Natural killer cell (primary cell): ENCODE data around the gene NATD1. TPM values are rescaled to one million over a fixed set of nuclear protein-coding genes. Genes with fewer than 3 reads are reported as not detected.

Source experiments
- ATAC-seq, 3 donors: fragments of 150-1000 bp in 2 of 3; fragments of 200-7000 bp in 1 of 3; cut with Tn5 transposase; 1 replicate in 1 of 3; 2 replicates in 2 of 3; pipeline ENCODE4 v1.10.0; 2021; ENCODE audit warnings: mild to moderate bottlenecking in 2 of 3, moderate library complexity in 2 of 3
- DNase-seq, 2 donors: peaks; one replicate each; pipeline versions ENCODE4 v3.0.0 to v3.0.0-alpha.2; 2013 to 2021; ENCODE audit warnings: mixed read lengths in 1 of 2
- H3K27ac ChIP-seq: one replicate; pipeline ENCODE4 v1.5.1; 2013; ENCODE audit warnings: mild to moderate bottlenecking, low read length
- H3K27me3 ChIP-seq: one replicate; pipeline ENCODE4 v1.6.1; 2013; ENCODE audit warnings: low read length; ENCODE audit not compliant: control insufficient read depth, insufficient read depth
- H3K36me3 ChIP-seq: one replicate; pipeline ENCODE4 v1.6.1; 2013; ENCODE audit warnings: low read length; ENCODE audit not compliant: control insufficient read depth, insufficient read depth
- H3K4me1 ChIP-seq: one replicate; pipeline ENCODE4 v1.6.1; 2013; ENCODE audit warnings: low read length; ENCODE audit not compliant: control insufficient read depth, insufficient read depth
- H3K4me3 ChIP-seq: one replicate; pipeline ENCODE4 v1.5.1; 2013; ENCODE audit warnings: low read length
- H3K9me3 ChIP-seq: one replicate; pipeline ENCODE4 v1.6.1; 2013; ENCODE audit warnings: low read length; ENCODE audit not compliant: control insufficient read depth, insufficient read depth
- H3K27ac Mint-ChIP-seq, 2 donors: one replicate each; pipeline ENCODE4 v1.8.0; 2022; ENCODE audit warnings: mild to moderate bottlenecking in 2 of 2, mixed read lengths in 2 of 2, moderate library complexity in 1 of 2
- H3K27me3 Mint-ChIP-seq, 2 donors: one replicate each; pipeline ENCODE4 v1.8.0; 2022; ENCODE audit warnings: low read depth in 2 of 2, mixed read lengths in 2 of 2
- H3K36me3 Mint-ChIP-seq: one replicate; pipeline ENCODE4 v1.8.0; 2022; ENCODE audit warnings: mixed read lengths
- H3K4me1 Mint-ChIP-seq, 2 donors: one replicate each; pipeline ENCODE4 v1.8.0; 2022; ENCODE audit warnings: mixed read lengths in 2 of 2
- H3K4me3 Mint-ChIP-seq: one replicate; pipeline ENCODE4 v1.8.0; 2022; ENCODE audit warnings: mild to moderate bottlenecking, moderate library complexity, mixed read lengths
- H3K9me3 Mint-ChIP-seq, 2 donors: one replicate each; pipeline ENCODE4 v1.8.0; 2022; ENCODE audit warnings: mixed read lengths in 2 of 2
- WGBS: methylation state at CpG from one replicate; pipeline ENCODE4 v1.1.7; 2013; ENCODE audit warnings: missing lambda C conversion rate; ENCODE audit not compliant: insufficient coverage; 5-methylcytosine and 5-hydroxymethylcytosine counted together
- intact Hi-C: fragments of 100-400 bp; cut with micrococcal nuclease; formaldehyde crosslinking; loops from one replicate; pipeline ENCODE4 v1.14.2; 2022
- total RNA-seq, 4 donors: library from RNA; stranded (reverse); fragments of 120-200 nt in 1 of 4; gene quantifications; one replicate each; pipeline versions ENCODE4 v1.2.3 to v1.2.4, GENCODE V29; 2013 to 2022
- TF ChIP-seq, protein P1 (sequence below): fragments of 200-600 bp; IDR thresholded peaks from one replicate; pipeline ENCODE4 v1.8.0; 2022; ENCODE audit warnings: antibody characterized with exemption

The NATD1 gene
- total RNA-seq, 3 donors from 2014 or later (not counting 1 experiment from before 2014, with no cell fraction given) = 10.9 to 16.3 (median 14.1) TPM

DNA sequence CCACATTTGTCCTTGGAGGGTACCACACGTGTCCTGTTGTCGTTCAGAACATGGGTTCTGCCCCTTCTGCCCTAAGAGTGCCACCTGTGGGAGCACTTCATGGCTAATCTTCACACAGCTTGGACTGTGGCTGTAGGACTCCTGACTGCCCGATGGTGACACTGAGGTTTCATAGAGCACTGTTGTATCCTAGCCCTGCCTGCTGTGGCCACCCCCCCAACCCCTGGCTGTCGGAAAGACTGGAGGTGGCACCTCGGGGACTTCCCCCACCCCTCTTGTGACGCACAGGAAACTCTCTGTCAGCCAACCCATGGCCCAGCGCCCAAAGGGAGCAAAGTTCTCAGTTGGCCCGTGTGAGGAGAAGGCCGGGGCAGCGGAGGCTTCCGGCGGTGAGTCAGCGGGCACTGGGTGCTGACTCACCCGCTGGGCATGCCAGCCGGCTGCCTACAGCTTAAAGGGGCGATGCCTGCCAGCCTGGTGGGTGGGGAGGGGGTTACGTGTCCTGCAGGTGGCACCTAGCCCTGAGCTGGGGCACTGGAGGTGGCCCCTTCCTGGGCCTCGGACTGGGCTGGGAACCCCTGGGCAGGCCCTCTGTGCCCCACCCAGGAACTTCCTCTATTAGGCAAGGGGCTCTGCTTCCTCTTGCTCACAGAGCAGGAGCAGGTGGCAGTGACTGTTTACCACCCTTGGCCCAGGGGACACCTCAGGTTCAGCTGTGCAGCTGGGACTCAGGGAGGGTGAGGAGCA is 34.7 kb upstream of the NATD1 start:
- DNase-seq (peak; percentile 97 to 98), ATAC-seq (peak; percentile 60 to 84 (median 69))
- peak overlapping the region; percentile 96 for H3K4me3 Mint-ChIP-seq
- WGBS = 0% methylated on average over 18 of the region's 18 CpGs
- H3K9me3 Mint-ChIP-seq = peaks cover 0 to 2% of the 10 kb centered on the region in 2 donors
- H3K27me3 Mint-ChIP-seq = no peaks in the 10 kb centered on the region
- H3K27ac Mint-ChIP-seq = peak overlapping the region; percentile 96 to 99
- H3K4me3 ChIP-seq = peak overlapping the region; percentile 88
- peak overlapping the region; percentile 97 for H3K27ac ChIP-seq
- peaks cover 9% of the 10 kb centered on the region for H3K36me3 ChIP-seq
- TF ChIP-seq, protein P1, sequence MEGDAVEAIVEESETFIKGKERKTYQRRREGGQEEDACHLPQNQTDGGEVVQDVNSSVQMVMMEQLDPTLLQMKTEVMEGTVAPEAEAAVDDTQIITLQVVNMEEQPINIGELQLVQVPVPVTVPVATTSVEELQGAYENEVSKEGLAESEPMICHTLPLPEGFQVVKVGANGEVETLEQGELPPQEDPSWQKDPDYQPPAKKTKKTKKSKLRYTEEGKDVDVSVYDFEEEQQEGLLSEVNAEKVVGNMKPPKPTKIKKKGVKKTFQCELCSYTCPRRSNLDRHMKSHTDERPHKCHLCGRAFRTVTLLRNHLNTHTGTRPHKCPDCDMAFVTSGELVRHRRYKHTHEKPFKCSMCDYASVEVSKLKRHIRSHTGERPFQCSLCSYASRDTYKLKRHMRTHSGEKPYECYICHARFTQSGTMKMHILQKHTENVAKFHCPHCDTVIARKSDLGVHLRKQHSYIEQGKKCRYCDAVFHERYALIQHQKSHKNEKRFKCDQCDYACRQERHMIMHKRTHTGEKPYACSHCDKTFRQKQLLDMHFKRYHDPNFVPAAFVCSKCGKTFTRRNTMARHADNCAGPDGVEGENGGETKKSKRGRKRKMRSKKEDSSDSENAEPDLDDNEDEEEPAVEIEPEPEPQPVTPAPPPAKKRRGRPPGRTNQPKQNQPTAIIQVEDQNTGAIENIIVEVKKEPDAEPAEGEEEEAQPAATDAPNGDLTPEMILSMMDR = no peak
- H3K9me3 ChIP-seq = no peaks in the 10 kb centered on the region
- H3K4me1 Mint-ChIP-seq = peaks cover 53 to 56% of the 10 kb centered on the region in 2 donors
- no peaks in the 10 kb centered on the region for H3K36me3 Mint-ChIP-seq
- no peaks in the 10 kb centered on the region for H3K27me3 ChIP-seq
- intact Hi-C loops = loop anchor here (1.0 to 5.0 kb wide), 6 partner anchors 8 to 245 kb away; partner anchors contain the start of genes DHRS7B, NATD1 and USP22
- peaks cover 74% of the 10 kb centered on the region for H3K4me1 ChIP-seq

DNA sequence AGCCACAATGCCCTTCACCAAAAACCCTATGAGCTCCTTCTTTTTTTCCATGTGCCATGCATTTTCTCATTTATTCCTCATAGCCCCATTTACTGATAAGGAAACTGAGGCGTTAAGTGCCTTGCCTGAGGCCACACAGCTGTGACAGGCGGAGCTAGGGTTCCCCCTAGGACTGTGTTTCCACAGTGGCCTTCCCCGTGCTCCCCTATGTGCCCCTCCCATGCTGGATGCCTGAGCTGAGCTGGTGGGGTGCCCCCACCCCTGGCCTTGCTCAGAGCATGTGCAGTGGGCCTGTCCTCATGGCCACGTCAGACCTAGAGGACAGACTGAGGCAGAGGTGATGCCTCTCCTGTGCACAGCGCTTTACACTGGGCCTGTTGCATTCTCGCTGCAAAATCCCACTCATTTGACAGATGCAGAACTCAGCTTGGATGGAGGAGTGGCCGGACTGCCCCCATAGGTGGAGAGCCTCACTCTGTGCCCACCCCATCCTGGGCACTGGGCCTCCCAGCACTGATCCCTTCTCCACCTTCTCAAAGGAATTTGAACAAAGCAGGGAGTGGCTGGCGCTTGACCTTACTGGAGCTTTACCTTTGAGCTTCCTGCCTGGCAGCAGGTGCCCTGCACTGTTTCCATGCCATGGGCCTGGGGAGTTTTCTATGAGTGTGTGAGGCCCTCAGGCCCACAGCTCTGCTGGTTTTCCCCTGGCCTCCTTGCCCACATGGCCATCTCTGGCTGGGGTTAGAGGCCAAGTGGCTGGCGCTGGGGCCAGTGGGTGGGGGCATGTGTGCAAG is 33.9 kb upstream of the NATD1 start:
- ATAC-seq (peak; percentile 1 to 23 (median 9)), DNase-seq (peak in 1 of 2 donors; percentile 37)
- H3K36me3 Mint-ChIP-seq = no peaks in the 10 kb centered on the region
- no peaks in the 10 kb centered on the region for H3K9me3 ChIP-seq
- H3K27ac ChIP-seq = peak overlapping the region; percentile 97
- 42% methylated on average over 9 of the region's 9 CpGs for WGBS
- no peaks in the 10 kb centered on the region for H3K27me3 ChIP-seq
- peaks cover 53 to 63% of the 10 kb centered on the region in 2 donors for H3K4me1 Mint-ChIP-seq
- H3K4me3 Mint-ChIP-seq = peak overlapping the region; percentile 96
- intact Hi-C loops = loop anchor here (1.0 to 5.0 kb wide), 4 partner anchors 35 to 244 kb away; partner anchors contain the start of genes DHRS7B and USP22
- peaks cover 70% of the 10 kb centered on the region for H3K4me1 ChIP-seq
- TF ChIP-seq, protein P1 = no peak
- H3K36me3 ChIP-seq = peaks cover 7% of the 10 kb centered on the region
- peak overlapping the region; percentile 96 to 99 for H3K27ac Mint-ChIP-seq
- no peaks in the 10 kb centered on the region for H3K27me3 Mint-ChIP-seq
- peak overlapping the region; percentile 88 for H3K4me3 ChIP-seq
- H3K9me3 Mint-ChIP-seq = no peaks in the 10 kb centered on the region

DNA sequence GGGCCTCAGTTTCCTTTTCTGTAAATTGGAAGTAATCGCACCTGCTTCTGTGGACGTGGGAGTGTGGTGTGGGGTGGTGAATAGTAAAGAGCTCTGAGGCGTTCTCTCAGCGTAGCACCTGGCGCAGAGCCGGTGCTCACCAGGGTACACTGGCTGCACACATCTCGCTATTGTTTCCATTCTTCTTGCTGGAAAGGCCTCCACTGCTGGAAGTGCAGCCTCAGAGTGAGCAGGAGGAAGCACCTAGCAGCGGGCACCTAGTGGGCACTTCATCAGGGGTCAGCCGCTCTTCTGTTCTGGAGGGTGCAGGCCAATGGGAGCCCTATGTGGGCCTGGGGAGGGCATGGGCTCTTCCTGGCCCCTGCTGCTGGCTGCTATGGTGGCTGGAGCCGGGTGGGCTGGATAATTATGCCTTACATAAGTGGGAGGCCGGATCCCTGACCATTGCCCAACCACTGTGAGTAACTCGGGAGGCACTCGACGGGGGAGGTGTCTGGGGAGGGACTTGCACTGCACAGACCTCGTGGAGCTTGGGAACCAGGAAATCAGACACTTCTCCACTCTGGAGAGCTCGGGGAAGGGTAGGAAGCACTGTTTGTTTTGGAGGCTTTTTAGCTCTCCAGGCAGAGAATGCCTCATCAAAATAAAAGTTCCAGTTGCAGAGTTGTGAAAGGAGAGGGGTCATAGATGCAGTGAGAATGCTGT is 33.0 kb upstream of the NATD1 start:
- Histone ChIP-seq H3K4me3 (peak overlapping the region; percentile 88), H3K27me3 (no peaks in the 10 kb centered on the region), H3K36me3 (no peaks in the 10 kb centered on the region), H3K27ac (peak overlapping the region; percentile 97), H3K9me3 (no peaks in the 10 kb centered on the region), H3K4me1 (peaks cover 67% of the 10 kb centered on the region)
- 8% methylated on average over 16 of the region's 16 CpGs for WGBS
- DNase-seq (peak; percentile 23 to 39), ATAC-seq (no peak)
- H3K4me3 Mint-ChIP-seq = peak overlapping the region; percentile 96
- H3K27ac Mint-ChIP-seq = peak overlapping the region; percentile 96 to 99
- H3K4me1 Mint-ChIP-seq = peaks cover 49 to 64% of the 10 kb centered on the region in 2 donors
- intact Hi-C loops = loop anchor here (2.0 to 5.0 kb wide), 3 partner anchors 36 to 171 kb away; partner anchors contain the start of gene DHRS7B
- H3K27me3 Mint-ChIP-seq = no peaks in the 10 kb centered on the region
- H3K9me3 Mint-ChIP-seq = no peaks in the 10 kb centered on the region
- TF ChIP-seq, protein P1 = no peak
- H3K36me3 Mint-ChIP-seq = no peaks in the 10 kb centered on the region
